HepG2 (cell line): ENCODE data around the gene RHBDF2. TPM values are rescaled to one million over a fixed set of nuclear protein-coding genes. Genes with fewer than 3 reads are reported as not detected.

Experiments used
- ATAC-seq: fragments of 200-7000 bp; cut with Tn5 transposase; 3 replicates; pipeline ENCODE4 v1.9.1; 2020; ENCODE audit warnings: mild to moderate bottlenecking, moderate library complexity
- BruUV-seq: library from RNA; stranded (reverse); fragments of 400-500 nt; replicated peaks from 2 replicates; lab custom pipeline; 2021; lab: Mats Ljungman, UMichigan
- CTCF ChIA-PET: fragments of 300-600 bp; formaldehyde crosslinking; extraction: SDS; loops from one replicate; lab custom pipeline; 2021; ENCODE audit warnings: low total read pairs, inconsistent platforms, low intra/inter-chr PET ratio; lab: Yijun Ruan, JAX
- POLR2A ChIA-PET: fragments of 350-600 bp; sonication (Branson Sonifier 250); formaldehyde crosslinking; loops from one replicate; lab custom pipeline; 2020; ENCODE audit warnings: antibody characterized with exemption, inconsistent platforms; lab: Yijun Ruan, JAX
- DNase-seq: peaks from one replicate; pipeline ENCODE4 v3.0.0-alpha.2; 2015; ENCODE audit warnings: low spot score
- FAIRE-seq: peaks from 3 replicates; lab custom pipeline; 2011; peaks lifted over from hg19 to GRCh38; lab: Jason Lieb, UNC
- H2AFZ ChIP-seq: one replicate; pipeline ENCODE4 v1.6.1; 2011; ENCODE audit warnings: low read length, inconsistent platforms
- H3K27ac ChIP-seq: fragments of 300-600 bp; 3 replicates; pipeline ENCODE4 v1.8.0; 2011; ENCODE audit warnings: mixed run types, mild to moderate bottlenecking, mixed read lengths, low read length, inconsistent platforms; ENCODE audit not compliant: insufficient read depth; ENCODE audit errors: extremely low read length
- H3K27me3 ChIP-seq, 2 experiments: fragments of 200-600 bp in 1 of 2; 2 replicates in 1 of 2; 3 replicates in 1 of 2; pipeline versions ENCODE4 v1.6.0 to v1.8.0; 2011; ENCODE audit warnings: low read length in 2 of 2, mild to moderate bottlenecking in 2 of 2, moderate library complexity in 2 of 2, inconsistent platforms in 1 of 2; ENCODE audit not compliant: insufficient read depth in 2 of 2, control insufficient read depth in 1 of 2
- H3K36me3 ChIP-seq, 2 experiments: fragments of 200-600 bp in 1 of 2; replicated peaks in 1 of 2; 2 replicates in 1 of 2; 3 replicates in 1 of 2; pipeline versions ENCODE4 v1.5.1 to v1.8.0; 2011; ENCODE audit warnings: low read length in 2 of 2, inconsistent platforms in 1 of 2; ENCODE audit not compliant: insufficient read depth in 2 of 2, control insufficient read depth in 1 of 2
- H3K4me1 ChIP-seq: 2 replicates; pipeline ENCODE4 v1.5.1; 2012; ENCODE audit warnings: low read length, inconsistent platforms; ENCODE audit not compliant: insufficient read depth
- H3K4me2 ChIP-seq: 2 replicates; pipeline ENCODE4 v1.6.0; 2011; ENCODE audit warnings: low read depth, low read length, inconsistent platforms
- H3K4me3 ChIP-seq, 3 experiments: fragments of 200-600 bp in 1 of 3; sonication (generic), shearing (Covaris generic) in 1 of 3; replicated peaks in 1 of 3; 2 replicates each; pipeline ENCODE4 v1.5.1; 2011 to 2016; ENCODE audit warnings: low read length in 3 of 3, inconsistent platforms in 2 of 3, low read depth in 2 of 3, mild to moderate bottlenecking in 2 of 3, control low read depth in 1 of 3, mixed read lengths in 1 of 3; ENCODE audit not compliant: insufficient read depth in 1 of 3
- H3K79me2 ChIP-seq: one replicate; pipeline ENCODE4 v1.6.1; 2011; ENCODE audit warnings: low read length, inconsistent platforms; ENCODE audit not compliant: insufficient read depth
- H3K9ac ChIP-seq: 2 replicates; pipeline ENCODE4 v1.6.0; 2011; ENCODE audit warnings: mild to moderate bottlenecking, low read depth, low read length, inconsistent platforms; ENCODE audit not compliant: insufficient read depth
- H3K9me3 ChIP-seq: 2 replicates; pipeline ENCODE4 v1.5.1; 2012; ENCODE audit warnings: mild to moderate bottlenecking, low read length
- H4K20me1 ChIP-seq: 2 replicates; pipeline ENCODE4 v1.6.0; 2011; ENCODE audit warnings: inconsistent platforms, mild to moderate bottlenecking, low read length, moderate library complexity; ENCODE audit not compliant: insufficient read depth
- NONO ChIP-seq, 2 experiments: fragments of 450-650 bp in 1 of 2; sonication (generic) in 1 of 2; formaldehyde crosslinking in 1 of 2; IDR thresholded peaks in 1 of 2; conservative IDR thresholded peaks in 1 of 2; 2 replicates each; pipeline versions ENCODE4 v1.6.1 to v1.8.0; 2017 to 2022; ENCODE audit warnings: mild to moderate bottlenecking in 1 of 2, missing genetic modification reagents in 1 of 2, moderate library complexity in 1 of 2
- XRCC5 ChIP-seq: fragments of 200-400 bp; formaldehyde crosslinking; optimal IDR thresholded peaks from 2 replicates; pipeline ENCODE3; 2017; ENCODE audit warnings: mild to moderate bottlenecking, low read length
- ZMYM3 ChIP-seq: sonication (generic); formaldehyde crosslinking; IDR thresholded peaks from 2 replicates; pipeline ENCODE4 v1.5.1; 2020; ENCODE audit warnings: mild to moderate bottlenecking, missing genetic modification reagents
- ZNF629 ChIP-seq: sonication (generic); formaldehyde crosslinking; conservative IDR thresholded peaks from 2 replicates; pipeline ENCODE4 v1.5.0; 2020; ENCODE audit warnings: missing genetic modification reagents
- ZNF737 ChIP-seq: sonication (generic); formaldehyde crosslinking; IDR thresholded peaks from 2 replicates; pipeline ENCODE4 v1.5.0; 2020; ENCODE audit warnings: missing genetic modification reagents, mild to moderate bottlenecking, borderline replicate concordance
- ZSCAN9 ChIP-seq: IDR thresholded peaks from 2 replicates; pipeline ENCODE4 v1.6.1; 2016; ENCODE audit warnings: borderline replicate concordance
- WGBS: methylation state at CpG from one replicate; pipeline ENCODE4 v1.1.6; 2017; ENCODE audit warnings: low lambda C conversion rate; 5-methylcytosine and 5-hydroxymethylcytosine counted together
- in situ Hi-C: cut with HindIII; loops from 2 replicates; pipeline ENCODE4 v1.10.0; 2017; ENCODE audit warnings: low pct_unique_long_range_greater_than_20kb; ENCODE audit not compliant: extremely low pct_ligation_motif_present
- intact Hi-C: fragments of 100-400 bp; cut with micrococcal nuclease; formaldehyde crosslinking; loops from one replicate; pipeline ENCODE4 v1.10.0; 2022; ENCODE audit not compliant: unreplicated experiment
- polyA plus RNA-seq, 8 experiments: library from polyadenylated mRNA; depleted of rRNA in 3 of 8; stranded (reverse) in 7 of 8; unstranded in 1 of 8; fragments of >200 nt; fragmentation: Illumina TruSeq in 4 of 8; extraction: Trizol in 4 of 8; gene quantifications; 2 replicates each; pipeline versions ENCODE4 v1.2.1 to v1.2.3, GENCODE V29; 2011 to 2016; ENCODE audit warnings: low read depth in 4 of 8, missing spikeins in 1 of 8, mixed read lengths in 1 of 8; ENCODE audit not compliant: insufficient read depth in 1 of 8
- total RNA-seq, 5 experiments: library from RNA; depleted of rRNA; stranded (reverse); fragments of >200 nt; fragmentation: Illumina TruSeq; extraction: Trizol; gene quantifications; 2 replicates each; pipeline ENCODE4 v1.2.3, GENCODE V29; 2016; ENCODE audit warnings: low read depth in 1 of 5
- TF ChIP-seq, protein P1 (sequence below): sonication (generic); formaldehyde crosslinking; IDR thresholded peaks from 2 replicates; pipeline ENCODE4 v1.4.0; 2020; ENCODE audit warnings: missing genetic modification reagents, borderline replicate concordance
- TF ChIP-seq, protein P2 (sequence below): sonication (generic); formaldehyde crosslinking; IDR thresholded peaks from 2 replicates; pipeline ENCODE4 v1.4.0; 2020; ENCODE audit warnings: missing genetic modification reagents
- TF ChIP-seq, protein P3 (sequence below): sonication (generic); formaldehyde crosslinking; IDR thresholded peaks from 2 replicates; pipeline ENCODE4 v1.4.0; 2020; ENCODE audit warnings: missing genetic modification reagents

The RHBDF2 gene
- total and polyA plus RNA-seq, 2 of the 13 experiments (the other 11 are each of a cell fraction or from before 2014, with no cell fraction given) = 7.8 to 24.2 TPM

- Histone ChIP-seq H2AFZ (no peak overlapping the region), H3K9me3 (no peaks in the 10 kb centered on the region), H3K4me3 (no peak overlapping the region), H4K20me1 (no peaks in the 10 kb centered on the region), H3K27ac (no peak overlapping the region), H3K79me2 (no peaks in the 10 kb centered on the region), H3K27me3 (no peaks in the 10 kb centered on the region), H3K9ac (no peak overlapping the region), H3K4me2 (no peak overlapping the region), H3K36me3 (peaks cover 0 to 1% of the 10 kb centered on the region in 2 experiments; a peak in 1 of 5 replicates), H3K4me1 (peaks cover 50% of the 10 kb centered on the region)
- BruUV-seq = no TSS peak
- in situ Hi-C loops = no loop called here
- TF ChIP-seq ZNF737 (CRISPR knock-in tag) = no peak
- TF ChIP-seq, protein P1, sequence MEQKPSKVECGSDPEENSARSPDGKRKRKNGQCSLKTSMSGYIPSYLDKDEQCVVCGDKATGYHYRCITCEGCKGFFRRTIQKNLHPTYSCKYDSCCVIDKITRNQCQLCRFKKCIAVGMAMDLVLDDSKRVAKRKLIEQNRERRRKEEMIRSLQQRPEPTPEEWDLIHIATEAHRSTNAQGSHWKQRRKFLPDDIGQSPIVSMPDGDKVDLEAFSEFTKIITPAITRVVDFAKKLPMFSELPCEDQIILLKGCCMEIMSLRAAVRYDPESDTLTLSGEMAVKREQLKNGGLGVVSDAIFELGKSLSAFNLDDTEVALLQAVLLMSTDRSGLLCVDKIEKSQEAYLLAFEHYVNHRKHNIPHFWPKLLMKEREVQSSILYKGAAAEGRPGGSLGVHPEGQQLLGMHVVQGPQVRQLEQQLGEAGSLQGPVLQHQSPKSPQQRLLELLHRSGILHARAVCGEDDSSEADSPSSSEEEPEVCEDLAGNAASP (CRISPR knock-in tag) = no peak
- TF ChIP-seq, protein P2, sequence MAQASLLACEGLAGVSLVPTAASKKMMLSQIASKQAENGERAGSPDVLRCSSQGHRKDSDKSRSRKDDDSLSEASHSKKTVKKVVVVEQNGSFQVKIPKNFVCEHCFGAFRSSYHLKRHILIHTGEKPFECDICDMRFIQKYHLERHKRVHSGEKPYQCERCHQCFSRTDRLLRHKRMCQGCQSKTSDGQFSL (CRISPR knock-in tag) = no peak
- TF ChIP-seq, protein P3, sequence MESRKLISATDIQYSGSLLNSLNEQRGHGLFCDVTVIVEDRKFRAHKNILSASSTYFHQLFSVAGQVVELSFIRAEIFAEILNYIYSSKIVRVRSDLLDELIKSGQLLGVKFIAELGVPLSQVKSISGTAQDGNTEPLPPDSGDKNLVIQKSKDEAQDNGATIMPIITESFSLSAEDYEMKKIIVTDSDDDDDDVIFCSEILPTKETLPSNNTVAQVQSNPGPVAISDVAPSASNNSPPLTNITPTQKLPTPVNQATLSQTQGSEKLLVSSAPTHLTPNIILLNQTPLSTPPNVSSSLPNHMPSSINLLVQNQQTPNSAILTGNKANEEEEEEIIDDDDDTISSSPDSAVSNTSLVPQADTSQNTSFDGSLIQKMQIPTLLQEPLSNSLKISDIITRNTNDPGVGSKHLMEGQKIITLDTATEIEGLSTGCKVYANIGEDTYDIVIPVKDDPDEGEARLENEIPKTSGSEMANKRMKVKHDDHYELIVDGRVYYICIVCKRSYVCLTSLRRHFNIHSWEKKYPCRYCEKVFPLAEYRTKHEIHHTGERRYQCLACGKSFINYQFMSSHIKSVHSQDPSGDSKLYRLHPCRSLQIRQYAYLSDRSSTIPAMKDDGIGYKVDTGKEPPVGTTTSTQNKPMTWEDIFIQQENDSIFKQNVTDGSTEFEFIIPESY (CRISPR knock-in tag) = peak; percentile 42; the same call in 1 of the 2 replicates
- peak; percentile 70 for TF ChIP-seq ZMYM3 (CRISPR knock-in tag)
- no peak for TF ChIP-seq NONO (IDR thresholded peaks at IDR 0.05)
- no peak for TF ChIP-seq NONO (CRISPR knock-in tag; conservative IDR thresholded peaks at IDR 0.05)
- peak; percentile 88 for TF ChIP-seq ZNF629 (CRISPR knock-in tag)
- TF ChIP-seq ZSCAN9 (CRISPR knock-in tag) = no peak
- TF ChIP-seq XRCC5 = no peak
- POLR2A ChIA-PET = interaction anchor here (1.2 to 5.0 kb wide), 4 partner anchors 9 to 36 kb away, joined by 3 to 30 read pairs (median 6); no protein-coding TSS in a partner anchor
- ATAC-seq (no peak), FAIRE-seq (no peak), DNase-seq (no peak)
- 92% methylated on average over 23 of the region's 25 CpGs for WGBS
- intact Hi-C loops = no loop called here
- CTCF ChIA-PET = no interaction called here
These were observed 35.5 kb upstream of the RHBDF2 start for GRCh38 chr17:76536511-76537287.
